Midbrain (tissue), 1 donor: Measurements from ENCODE around the gene ATP5F1B.
"Not testable (repeated sequence)": the region's sequence is repeated elsewhere in the genome, so short reads cannot be mapped to it uniquely, and the experiment has no call there.

Experiments used
- DNase-seq: peaks from one replicate; lab custom pipeline; 2025; lab: John Stamatoyannopoulos, UW

The ATP5F1B gene

GRCh38 chr12:56645717-56646446 is at the start of gene ATP5F1B:
TSS of gene ATP5F1B (minus strand) at chr12:56645984. CDS start at chr12:56645963, 21 bp downstream.
- DNase-seq = peak; percentile 98

DNA sequence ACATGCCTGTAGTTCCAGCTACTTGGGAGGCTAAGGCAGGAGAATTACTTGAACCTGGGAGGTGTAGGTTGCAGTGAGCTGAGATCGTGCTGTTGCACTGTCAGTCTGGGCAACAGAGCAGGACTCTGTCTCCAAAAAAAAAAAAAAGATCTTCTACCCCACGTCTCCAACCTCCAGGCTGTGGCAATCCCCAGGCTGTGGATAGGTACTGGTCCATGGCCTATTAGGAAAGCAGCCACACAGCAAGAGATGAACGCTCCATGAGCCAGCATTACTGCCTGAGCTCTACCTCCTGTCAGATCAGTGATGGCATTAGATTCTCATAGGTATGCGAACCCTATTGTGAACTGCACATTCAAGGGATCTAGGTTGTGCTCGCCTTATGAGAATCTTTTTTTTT is 48.4 kb upstream of the ATP5F1B start:
- DNase-seq = no peak

DNA sequence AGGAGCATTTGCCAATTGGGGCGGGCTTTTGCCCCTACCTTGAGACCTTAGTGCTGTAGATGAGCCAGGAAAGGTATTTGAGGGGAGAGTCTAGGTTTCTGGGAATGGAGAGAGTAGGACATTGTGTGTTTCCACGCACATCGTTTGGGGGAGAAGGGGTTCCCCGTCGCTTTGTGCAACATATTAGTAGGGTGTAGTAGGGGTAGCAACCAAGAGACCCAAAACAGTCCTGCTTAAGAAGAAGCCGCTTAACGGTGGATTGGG is 43.0 kb upstream of the ATP5F1B start:
- DNase-seq = no peak

GRCh38 chr12:56688129-56688845 is 42.5 kb upstream of the ATP5F1B start, which contains the start of gene PTGES3:
TSS of gene PTGES3 (minus strand) at chr12:56688284. CDS start at chr12:56687999, 285 bp downstream.
- DNase-seq = peak; percentile 94

DNA sequence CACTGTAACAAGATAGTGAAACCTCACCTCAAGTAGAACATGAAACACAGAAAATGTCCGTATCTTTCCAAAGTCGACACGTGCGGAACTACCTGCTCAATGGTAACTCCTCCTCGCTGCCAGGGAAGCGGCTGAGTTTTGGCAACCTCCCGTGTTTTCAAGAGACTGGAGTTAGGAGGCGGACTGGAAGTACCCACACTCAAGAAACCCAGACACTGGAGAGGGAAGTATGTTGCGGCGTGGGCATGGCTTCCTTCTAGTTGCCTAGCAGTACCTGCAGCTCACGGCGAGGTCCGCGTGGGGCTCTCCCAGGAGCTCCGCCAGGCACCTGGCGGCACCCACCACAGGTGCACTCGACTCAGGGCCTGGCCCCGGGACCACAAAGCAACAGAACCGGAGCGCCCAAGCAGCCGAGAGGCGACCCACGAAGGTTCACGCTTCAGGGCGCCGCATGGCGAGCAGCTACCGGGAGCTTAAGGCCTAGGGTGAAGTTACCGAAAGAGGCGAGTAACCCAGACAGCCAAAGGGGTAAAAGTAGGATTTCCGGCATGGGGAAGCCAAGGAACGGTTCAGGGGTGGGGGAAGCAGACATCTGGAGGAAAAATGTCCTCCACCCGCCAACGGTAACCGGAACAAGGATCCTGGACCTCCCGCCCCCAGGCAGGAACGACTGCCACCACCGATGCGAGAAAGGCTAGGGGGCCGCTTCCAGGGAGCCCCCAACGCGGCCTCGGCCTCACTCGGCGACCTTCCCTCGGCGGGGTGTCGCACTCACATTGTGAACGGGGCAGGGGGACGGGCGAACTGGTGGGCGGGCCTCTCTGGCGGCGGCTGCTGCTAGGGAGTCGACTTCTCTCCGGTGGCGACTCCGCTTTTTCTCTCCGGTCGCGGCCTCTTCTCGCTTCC is 41.7 kb upstream of the ATP5F1B start:
- peak; percentile 42 for DNase-seq

GRCh38 chr12:56684745-56685359 is 39.1 kb upstream of the ATP5F1B start:
- DNase-seq = no peak

GRCh38 chr12:56682323-56682722 is 36.5 kb upstream of the ATP5F1B start:
- DNase-seq = no peak

DNA sequence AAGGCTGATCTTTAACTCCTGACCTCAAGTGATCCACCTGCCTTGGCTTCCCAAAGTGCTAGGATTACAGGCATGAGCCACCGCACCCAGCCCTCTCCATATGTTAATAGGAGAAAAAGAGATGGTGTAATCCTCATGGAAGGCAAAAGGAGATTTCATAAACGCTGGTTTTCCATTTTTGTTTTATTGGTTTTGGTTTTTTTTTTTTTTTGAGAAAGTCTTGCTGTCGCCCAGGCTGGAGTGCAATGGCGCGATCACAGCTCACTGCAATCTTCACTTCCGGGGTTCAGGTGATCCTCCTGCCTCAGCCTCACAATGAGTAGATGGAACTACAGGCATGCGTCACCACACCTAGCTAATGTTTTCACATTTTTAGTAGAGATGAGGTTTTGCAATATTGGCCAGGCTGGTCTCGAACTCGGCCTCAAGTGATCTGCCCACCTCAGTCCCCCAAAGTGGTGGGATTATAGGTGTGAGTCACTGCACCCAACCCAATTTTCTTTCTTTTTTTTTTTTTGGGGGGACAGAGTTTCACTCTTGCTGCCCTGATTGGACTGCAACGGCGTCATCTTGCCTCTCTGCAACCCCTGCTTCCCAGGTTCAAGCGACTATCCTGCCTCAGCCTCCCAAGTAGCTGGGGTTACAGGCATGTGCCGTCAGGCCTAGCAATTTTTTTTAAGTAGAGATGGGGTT is 34.2 kb upstream of the ATP5F1B start:
- no peak for DNase-seq

DNA sequence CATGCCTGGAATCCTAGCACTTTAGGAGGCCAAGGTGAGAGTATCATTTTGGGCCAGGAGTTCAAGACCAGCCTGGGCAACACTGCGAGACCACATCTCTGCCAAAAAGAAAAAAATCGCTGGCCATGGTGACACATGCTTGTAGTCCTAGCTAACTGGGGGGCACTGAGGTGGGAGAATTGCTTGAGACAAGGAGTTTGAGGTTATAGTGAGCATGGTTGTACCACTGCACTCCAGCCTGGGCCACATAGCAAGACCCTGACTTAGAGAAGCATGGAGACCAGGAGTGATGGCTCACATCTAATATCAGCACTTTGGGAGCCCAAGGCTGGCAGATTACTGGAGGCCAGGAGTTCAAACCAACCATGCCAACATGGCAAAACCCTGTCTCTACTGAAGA is 33.1 kb upstream of the ATP5F1B start:
- DNase-seq = no peak

GRCh38 chr12:56677680-56678079 is 31.9 kb upstream of the ATP5F1B start:
- no peak for DNase-seq

DNA sequence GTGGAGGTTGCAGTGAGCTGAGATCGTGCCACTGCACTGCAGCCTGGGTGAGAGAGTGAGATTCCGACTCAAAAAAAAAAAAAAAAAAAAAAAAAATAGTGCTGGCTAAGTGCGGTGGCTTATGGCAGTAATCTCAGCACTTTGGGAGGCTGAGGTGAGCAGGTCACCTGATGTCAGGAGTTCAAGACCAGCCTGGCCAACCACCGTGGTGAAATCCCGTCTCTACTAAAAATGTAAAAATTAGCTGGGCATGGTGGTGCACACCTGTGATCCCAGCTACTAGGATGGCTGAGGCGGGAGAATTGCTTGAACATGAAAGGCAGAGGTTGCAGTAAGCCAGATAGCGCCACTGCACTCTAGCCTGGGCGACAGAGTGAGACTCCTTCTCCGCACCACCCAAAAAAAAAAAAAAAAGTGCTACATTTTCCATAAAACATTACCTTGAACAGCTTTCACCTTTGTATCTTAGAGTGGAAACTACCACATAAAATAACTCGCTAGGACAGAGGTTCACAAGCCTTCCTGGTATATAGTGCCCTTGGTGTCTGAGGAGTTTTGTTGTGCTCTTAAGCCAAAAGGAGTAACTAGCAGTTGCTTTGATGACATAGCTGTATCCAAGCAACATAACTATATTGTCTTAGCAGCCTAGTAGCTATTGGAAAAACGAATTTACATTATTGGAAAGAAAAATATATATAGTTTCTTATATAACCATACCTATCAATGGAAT is 31.2 kb upstream of the ATP5F1B start:
- no peak for DNase-seq

DNA sequence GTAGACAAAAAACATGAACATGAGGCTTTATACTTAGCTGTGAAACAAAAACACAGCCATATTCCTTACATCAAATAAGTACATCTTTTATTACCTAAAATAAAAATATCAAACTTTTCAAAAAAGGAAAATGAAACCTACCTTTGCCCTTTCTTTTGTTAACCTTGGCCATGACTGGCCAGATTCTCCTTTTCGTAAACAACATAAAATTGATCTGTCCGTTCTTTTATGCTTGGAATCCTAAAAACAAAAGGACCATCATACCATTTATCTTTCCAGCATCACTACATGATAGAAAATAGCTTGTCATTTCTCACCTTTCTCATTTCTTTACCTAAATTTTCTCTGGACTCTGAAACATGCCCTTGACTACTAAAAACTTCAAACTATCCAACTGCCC is 25.8 kb upstream of the ATP5F1B start:
- DNase-seq = no peak

- no peak for DNase-seq
These were observed 25.1 kb upstream of the ATP5F1B start for GRCh38 chr12:56670836-56671235.

DNA sequence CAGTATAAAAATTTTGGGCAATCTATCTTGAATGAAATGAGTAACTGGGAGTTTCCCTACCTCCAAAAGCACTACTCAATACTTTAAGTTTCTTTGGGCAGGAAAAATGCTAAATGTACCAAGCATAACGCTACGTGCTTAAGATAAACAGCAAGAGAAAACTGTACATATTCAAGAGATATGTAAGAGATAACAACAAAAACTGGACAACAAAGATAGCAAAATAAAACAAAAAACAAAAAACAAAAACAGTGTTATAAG is 22.3 kb upstream of the ATP5F1B start:
- DNase-seq = no peak

DNA sequence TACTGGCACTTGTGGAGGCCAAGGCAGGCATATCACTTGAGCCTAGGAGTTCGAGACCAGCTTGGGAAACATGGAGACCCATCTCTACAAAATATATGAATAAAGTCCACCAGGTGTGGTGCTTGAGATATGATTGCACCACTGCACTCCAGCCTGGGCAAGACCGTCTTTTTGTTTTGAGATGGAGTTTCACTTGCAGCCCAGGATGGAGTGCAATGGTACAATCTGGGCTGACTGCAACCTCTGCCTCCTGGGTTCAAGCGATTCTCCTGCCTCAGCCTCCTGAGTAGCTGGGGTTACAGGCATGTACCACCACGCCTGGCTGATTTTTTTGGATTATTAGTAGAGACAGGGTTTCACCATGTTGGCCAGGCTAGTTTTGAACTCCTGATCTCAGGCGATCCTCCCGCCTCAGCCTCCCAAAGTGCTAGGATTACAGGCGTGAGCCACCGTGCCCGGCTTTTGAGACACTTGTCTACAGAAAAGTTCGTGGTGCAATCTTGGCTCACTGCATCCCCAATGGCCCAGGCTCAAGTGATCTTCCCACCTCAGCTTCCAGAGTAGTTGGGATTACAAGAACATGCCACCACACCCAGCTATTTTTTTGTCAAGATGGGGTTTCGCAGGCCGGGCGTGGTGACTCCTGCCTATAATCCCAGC is 16.3 kb upstream of the ATP5F1B start:
- DNase-seq = no peak

- DNase-seq = no peak
These were observed 15.8 kb upstream of the ATP5F1B start for GRCh38 chr12:56661560-56661959.

DNA sequence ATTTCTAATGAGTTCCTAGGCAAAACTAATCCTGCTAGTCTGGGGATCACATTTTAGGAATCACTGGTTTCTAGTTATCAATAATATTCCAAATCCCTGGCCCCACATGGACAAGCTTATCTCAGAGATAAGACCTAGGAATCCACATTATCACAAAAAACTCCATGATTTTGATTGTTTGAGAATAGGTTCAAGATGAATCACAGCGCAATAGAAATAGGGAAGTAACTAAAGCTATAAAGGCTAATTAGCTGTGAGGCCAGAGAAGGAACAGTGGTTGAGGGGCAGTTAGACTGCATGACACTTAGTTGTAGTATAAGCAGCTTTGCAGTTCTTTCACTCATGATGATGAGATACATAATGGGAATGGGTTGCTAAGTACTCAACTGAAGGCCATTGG is 13.1 kb upstream of the ATP5F1B start:
- DNase-seq = no peak

DNA sequence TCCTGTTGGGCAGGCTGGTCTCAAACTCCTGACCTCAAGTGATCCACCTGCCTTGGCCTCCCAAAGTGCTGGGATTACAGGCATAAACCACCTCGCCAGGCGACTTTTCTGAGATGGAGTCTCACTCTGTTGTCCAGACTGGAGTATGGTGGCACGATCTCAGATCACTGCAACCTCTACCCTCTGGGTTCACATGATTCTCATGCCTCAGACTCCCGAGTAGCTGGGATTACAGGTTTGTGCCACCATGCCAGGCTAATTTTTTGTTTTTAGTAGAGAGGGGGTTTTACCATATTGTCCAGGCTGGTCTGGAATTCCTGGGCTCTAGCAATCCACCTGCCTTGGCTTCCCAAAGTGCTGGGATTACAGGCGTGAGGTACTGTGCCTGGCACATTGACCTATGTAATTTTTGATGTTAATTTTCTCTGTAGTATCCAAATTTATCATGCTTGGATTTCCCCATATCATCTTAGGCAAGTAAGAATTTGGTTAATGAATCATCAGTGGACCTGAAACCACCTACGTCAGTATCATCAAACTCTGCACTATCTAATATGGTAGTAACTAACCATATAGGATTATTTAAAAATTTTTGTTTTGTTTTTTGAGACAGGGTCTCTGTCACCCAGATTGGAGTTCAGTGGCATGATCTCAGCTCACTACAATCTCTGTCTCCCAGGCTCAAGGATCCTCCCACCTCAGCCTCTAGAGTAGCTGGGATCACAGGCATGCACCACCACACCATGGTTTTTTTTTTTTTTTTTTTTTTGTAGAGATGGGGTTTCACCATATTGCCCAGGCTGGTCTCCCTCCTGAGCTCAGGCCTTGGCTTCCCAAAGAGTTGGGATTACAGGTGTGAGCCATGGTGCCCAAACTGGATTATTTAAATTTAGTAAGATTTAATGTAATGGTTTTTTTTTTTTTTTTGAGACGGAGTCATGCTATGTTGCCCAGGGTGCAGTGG is 11.9 kb upstream of the ATP5F1B start:
- no peak for DNase-seq

DNA sequence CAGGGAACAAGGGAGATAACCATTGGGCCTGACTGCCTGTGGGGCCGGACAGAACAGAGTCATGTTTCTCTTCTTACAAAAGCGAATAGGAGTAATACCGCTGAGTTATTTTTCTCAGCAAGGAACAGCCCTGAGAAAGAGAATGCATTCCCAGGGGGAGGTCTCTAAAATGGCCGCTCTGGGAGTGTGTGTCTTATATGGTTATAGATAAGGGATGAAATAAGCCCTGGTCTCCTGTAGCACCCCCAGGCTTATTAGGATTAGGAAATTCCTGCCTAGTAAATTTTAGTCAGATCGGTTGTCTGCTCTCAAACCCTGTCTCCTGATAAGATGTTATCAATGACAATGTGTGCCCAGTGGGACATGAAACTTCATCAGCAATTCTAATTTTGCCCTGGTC is 8.0 kb upstream of the ATP5F1B start:
- not testable (repeated sequence) for DNase-seq
